Adrenal gland (tissue), 12 donors: ENCODE results near the gene FAM180A. TPM values are rescaled to one million over a fixed set of nuclear protein-coding genes. Genes with fewer than 3 reads are reported as not detected.

Experiments used
- DNase-seq, 7 donors: peaks; one replicate each; pipeline ENCODE4 v3.0.0-alpha.2; 2019 to 2020
- H3K27ac ChIP-seq, 5 donors: fragments of 200-600 bp; sonication (generic) in 4 of 5; 1 replicate in 3 of 5; 2 replicates in 2 of 5; pipeline versions ENCODE4 v1.5.1 to v1.8.0; 2016 to 2020; ENCODE audit warnings: mild to moderate bottlenecking in 1 of 5
- H3K27me3 ChIP-seq: fragments of 200-600 bp; 2 replicates; pipeline ENCODE4 v1.8.0; 2021
- H3K36me3 ChIP-seq, 2 donors: fragments of 200-600 bp; replicated peaks in 1 of 2; 1 replicate in 1 of 2; 2 replicates in 1 of 2; pipeline versions ENCODE4 v1.5.1 to v1.8.0; 2018 to 2022
- H3K4me1 ChIP-seq, 2 donors: fragments of 200-600 bp; replicated peaks in 1 of 2; 1 replicate in 1 of 2; 2 replicates in 1 of 2; pipeline versions ENCODE4 v1.5.1 to v1.8.0; 2018 to 2021
- H3K4me3 ChIP-seq, 4 donors: fragments of 200-600 bp; sonication (generic) in 3 of 4; one replicate each; pipeline ENCODE4 v1.5.1; 2016 to 2018
- H3K9me3 ChIP-seq, 3 donors: fragments of 200-600 bp; sonication (generic) in 1 of 3; replicated peaks in 1 of 3; 1 replicate in 2 of 3; 2 replicates in 1 of 3; pipeline versions ENCODE4 v1.5.1 to v1.8.0; 2016 to 2021
- CTCF ChIP-seq, 6 experiments: fragments of 450-650 bp in 4 of 6; fragments of 200-600 bp in 2 of 6; sonication (generic) in 1 of 6; IDR thresholded peaks; 1 replicate in 5 of 6; 2 replicates in 1 of 6; pipeline versions ENCODE4 v1.5.1 to v1.8.0; 2016 to 2021; ENCODE audit warnings: antibody characterized with exemption in 6 of 6, mild to moderate bottlenecking in 2 of 6, moderate library complexity in 1 of 6
- POLR2A ChIP-seq, 2 donors: fragments of 450-650 bp; IDR thresholded peaks; one replicate each; pipeline ENCODE4 v1.6.1; 2017; ENCODE audit warnings: antibody characterized with exemption in 2 of 2, mild to moderate bottlenecking in 2 of 2, moderate library complexity in 1 of 2
- WGBS, 4 donors: extraction: QIAGEN DNeasy Blood & Tissue Kit in 2 of 4; methylation state at CpG; one replicate each; pipeline versions ENCODE4 v1.1.5 to v1.1.7; 2013 to 2017; 5-methylcytosine and 5-hydroxymethylcytosine counted together
- intact Hi-C, 2 donors: fragments of 100-400 bp; cut with DNase I; formaldehyde crosslinking; loops; one replicate each; pipeline versions ENCODE4 v1.14.1 to v1.15.0; 2022 to 2023
- polyA plus RNA-seq, 3 donors: library from polyadenylated mRNA; stranded (reverse); fragments of 200-250 nt in 2 of 3; fragments of 350-450 nt in 1 of 3; fragmentation: Illumina TruSeq in 1 of 3; extraction: RNeasy Lipid Tissue Mini Kit (QIAGEN cat#74804) in 1 of 3; gene quantifications; one replicate each; pipeline ENCODE4 v1.2.3, GENCODE V29; 2013 to 2014
- total RNA-seq, 9 donors: library from RNA; depleted of rRNA in 4 of 9; stranded (reverse); fragments of >200 nt in 4 of 9; fragments of 120-200 nt in 1 of 9; fragmentation: NEBNext Ultra II Directional in 1 of 9; extraction: Animal tissue kit (Norgen Biotek cat#: 25700) in 1 of 9; gene quantifications; one replicate each; pipeline versions ENCODE4 v1.1.0 to v1.2.4, GENCODE V29; 2013 to 2023
- donor health status: healthy with polysubstance abuse.
- donor health status: Bipolar disorder and iron deficiency.
- donor health status: DM: yes; HTN: yes; CAD: no.
- donor health status: DM: no; HTN: no; CAD: no.
- donor health status: DM: no; HTN: no; CAD: no.
- donor health status: DM: yes; HTN: yes; CAD: no.

Gene FAM180A
- total and polyA plus RNA-seq, 12 donors = 0.17 to 20.4 (median 4.0) TPM

- WGBS, 4 donors = 88 to 93% (median 90%) methylated on average over 3 of the region's 3 CpGs
- intact Hi-C loops = no loop called here
- H3K36me3 ChIP-seq = no peaks in the 10 kb centered on the region
- no peak overlapping the region for H3K4me3 ChIP-seq
- H3K4me1 ChIP-seq = peaks cover 0 to 3% of the 10 kb centered on the region in 2 donors
- H3K27ac ChIP-seq = no peak overlapping the region
- DNase-seq = no peak
- no peaks in the 10 kb centered on the region for H3K27me3 ChIP-seq
- no peaks in the 10 kb centered on the region for H3K9me3 ChIP-seq
- TF ChIP-seq CTCF (IDR thresholded peaks at IDR 0.05) (no peak), POLR2A (IDR thresholded peaks at IDR 0.05) (no peak)
Observed at GRCh38 chr7:135709508-135709907, 39.1 kb downstream of the FAM180A start.

- 88 to 95% (median 92%) methylated on average over 12 to 14 of the region's 14 CpGs for WGBS, 4 donors
- Histone ChIP-seq H3K36me3 (no peaks in the 10 kb centered on the region), H3K4me3 (no peak overlapping the region), H3K27me3 (no peaks in the 10 kb centered on the region), H3K9me3 (no peaks in the 10 kb centered on the region), H3K4me1 (peaks cover 0 to 3% of the 10 kb centered on the region in 2 donors), H3K27ac (no peak overlapping the region)
- DNase-seq = no peak
- intact Hi-C loops = no loop called here
- TF ChIP-seq CTCF (IDR thresholded peaks at IDR 0.05) = no peak
- no peak for TF ChIP-seq POLR2A (IDR thresholded peaks at IDR 0.05)
Observed at GRCh38 chr7:135708041-135708440, 40.6 kb downstream of the FAM180A start.

- intact Hi-C loops = no loop called here
- WGBS, 4 donors = 66 to 78% (median 75%) methylated on average over 5 of the region's 5 CpGs
- Histone ChIP-seq H3K4me3 (no peak overlapping the region), H3K4me1 (peaks cover 0 to 3% of the 10 kb centered on the region in 2 donors), H3K36me3 (no peaks in the 10 kb centered on the region), H3K27me3 (no peaks in the 10 kb centered on the region), H3K9me3 (no peaks in the 10 kb centered on the region), H3K27ac (no peak overlapping the region)
- TF ChIP-seq POLR2A (IDR thresholded peaks at IDR 0.05) (no peak), CTCF (IDR thresholded peaks at IDR 0.05) (no peak)
- no peak for DNase-seq
Observed at GRCh38 chr7:135707570-135707966, 41.0 kb downstream of the FAM180A start.

GRCh38 chr7:135706858-135707569 is 41.6 kb downstream of the FAM180A start:
- DNase-seq = no peak
- Histone ChIP-seq H3K27me3 (no peaks in the 10 kb centered on the region), H3K27ac (no peak overlapping the region), H3K36me3 (no peaks in the 10 kb centered on the region), H3K4me3 (no peak overlapping the region), H3K4me1 (peaks cover 0 to 3% of the 10 kb centered on the region in 2 donors), H3K9me3 (no peaks in the 10 kb centered on the region)
- 71 to 80% (median 74%) methylated on average over 7 of the region's 7 CpGs for WGBS, 4 donors
- TF ChIP-seq POLR2A (IDR thresholded peaks at IDR 0.05) (no peak), CTCF (IDR thresholded peaks at IDR 0.05) (no peak)
- intact Hi-C loops = no loop called here
